ENCODE results near the gene MYOT.
"Not testable (repeated sequence)": the region's sequence is repeated elsewhere in the genome, so short reads cannot be mapped to it uniquely, and the experiment has no call there.

MYOT gene

DNA sequence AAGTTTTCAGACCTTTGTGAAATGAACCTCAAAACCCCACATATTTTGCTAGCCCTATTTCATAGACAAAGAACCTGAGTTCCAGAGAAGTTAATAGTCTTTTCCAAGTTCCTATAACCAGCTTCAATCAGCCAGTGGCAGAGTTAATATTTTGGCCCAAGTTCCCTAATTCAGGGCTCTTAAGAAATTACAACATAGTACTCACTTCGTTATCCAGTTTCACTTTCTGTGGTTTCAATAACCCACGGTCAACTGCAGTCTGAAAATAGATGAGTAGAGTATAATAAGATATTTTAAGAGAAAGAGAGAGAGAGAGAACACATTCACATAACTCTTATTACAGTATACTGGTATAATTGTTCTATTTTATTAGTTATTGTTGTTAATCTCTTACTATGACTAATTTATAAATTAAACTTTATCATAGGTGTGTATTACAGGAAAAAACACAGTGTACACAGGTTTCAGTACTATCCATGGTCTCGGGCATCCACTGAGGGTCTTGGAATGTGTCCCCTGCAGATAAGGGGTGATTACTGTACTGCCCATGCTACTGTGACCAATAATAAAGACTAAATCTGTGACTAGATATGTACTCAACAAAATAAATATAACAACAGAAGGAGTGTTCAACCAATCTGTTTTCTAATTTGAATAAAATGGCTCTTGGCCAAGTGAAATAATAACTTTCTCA, 9.3 kb upstream of the MYOT start:
- TF ChIP-seq CTCF (IDR thresholded peaks at IDR 0.05; ENCODE audit: low read depth, low read length, missing control alignments): no peak
- H3K4me3 ChIP-seq (ENCODE audit: low read depth, low read length): no peak overlapping the region
- DNase-seq (ENCODE audit: low read depth): peak; percentile 8
- in situ Hi-C loops (cut with HindIII; ENCODE audit: low sequenced_read_pairs): no loop called here

DNA sequence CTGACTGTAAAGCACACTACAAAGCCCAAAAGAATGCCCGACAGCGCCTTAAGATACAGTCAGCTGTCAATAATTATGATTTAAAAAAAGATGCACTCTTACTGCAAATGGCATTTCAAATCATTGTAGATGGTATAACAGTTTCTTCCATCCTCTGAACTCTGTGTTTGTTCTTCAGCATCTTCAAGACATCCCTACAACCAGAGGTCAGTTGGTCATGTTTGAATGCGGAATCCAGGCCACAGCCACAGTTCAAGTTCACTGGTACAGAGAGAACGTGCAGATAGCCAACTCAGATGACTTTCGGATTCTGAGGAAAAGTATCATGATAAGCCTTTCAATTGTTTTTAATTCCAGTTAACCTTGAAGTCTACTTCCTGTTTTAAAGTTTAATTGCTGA, 8.7 kb upstream of the MYOT start:
- TF ChIP-seq CTCF (IDR thresholded peaks at IDR 0.05; ENCODE audit: low read depth, low read length, missing control alignments): no peak
- no peak for DNase-seq (ENCODE audit: low read depth)
- H3K4me3 ChIP-seq (ENCODE audit: low read depth, low read length): no peak overlapping the region
- in situ Hi-C loops (cut with HindIII; ENCODE audit: low sequenced_read_pairs): no loop called here

DNA sequence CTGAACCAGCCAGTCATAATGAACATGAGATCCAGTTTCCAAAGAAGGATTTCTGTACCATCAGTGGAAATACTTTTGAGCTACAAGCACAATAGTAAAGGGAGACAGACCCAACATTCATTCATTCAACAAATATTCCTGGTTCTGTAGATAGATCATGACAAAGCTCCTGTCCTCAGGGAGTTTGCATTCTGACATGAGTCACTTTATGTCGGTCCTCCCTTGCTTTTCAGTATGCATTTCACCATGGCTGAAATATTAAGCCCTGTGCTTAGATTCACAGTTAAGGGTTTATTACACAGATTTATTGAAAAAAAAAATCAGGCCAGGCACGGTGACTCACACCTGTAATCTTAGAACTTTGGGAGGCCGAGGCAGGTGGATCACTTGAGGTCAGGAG, 5.4 kb upstream of the MYOT start:
- no peak overlapping the region for H3K4me3 ChIP-seq (ENCODE audit: low read depth, low read length)
- TF ChIP-seq CTCF (IDR thresholded peaks at IDR 0.05; ENCODE audit: low read depth, low read length, missing control alignments): no peak
- in situ Hi-C loops (cut with HindIII; ENCODE audit: low sequenced_read_pairs): no loop called here
- DNase-seq (ENCODE audit: low read depth): no peak

DNA sequence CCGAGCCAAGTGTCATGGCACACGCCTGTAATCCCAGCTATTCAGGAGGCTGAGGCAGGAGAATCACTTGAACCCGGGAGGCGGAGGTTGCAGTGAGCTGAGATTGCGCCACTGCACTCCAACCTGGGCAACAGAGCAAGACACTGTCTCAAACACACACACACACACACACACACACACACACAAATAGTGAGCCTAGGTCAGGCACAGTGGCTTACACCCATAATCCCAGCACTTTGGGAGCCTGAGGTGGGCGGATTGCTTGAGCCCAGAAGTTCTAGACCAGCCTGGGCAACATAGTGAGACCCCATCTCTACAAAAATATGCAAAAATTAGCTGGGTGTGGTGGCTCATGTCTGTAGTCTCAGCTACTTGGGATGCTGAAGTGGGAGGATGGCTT, 4.0 kb upstream of the MYOT start:
- in situ Hi-C loops (cut with HindIII; ENCODE audit: low sequenced_read_pairs); H3K4me3 ChIP-seq (ENCODE audit: low read depth, low read length); DNase-seq (ENCODE audit: low read depth): not testable (repeated sequence)

GRCh38 chr5:137866541-137867388, 895 bp upstream of the MYOT start:
- in situ Hi-C loops (cut with HindIII; ENCODE audit: low sequenced_read_pairs): no loop called here
- no peak for DNase-seq (ENCODE audit: low read depth)
- no peak overlapping the region for H3K4me3 ChIP-seq (ENCODE audit: low read depth, low read length)
- TF ChIP-seq CTCF (IDR thresholded peaks at IDR 0.05; ENCODE audit: low read depth, low read length, missing control alignments): no peak

- in situ Hi-C loops (cut with HindIII; ENCODE audit: low sequenced_read_pairs): no loop called here
- no peak for TF ChIP-seq CTCF (IDR thresholded peaks at IDR 0.05; ENCODE audit: low read depth, low read length, missing control alignments)
Measured at GRCh38 chr5:137870647-137871339, 3.1 kb downstream of the MYOT start.

More at GRCh38 chr5:137870647-137871339, 3.1 kb downstream of the MYOT start:
- no peak for DNase-seq (ENCODE audit: low read depth)
- H3K4me3 ChIP-seq (ENCODE audit: low read depth, low read length): no peak overlapping the region

All from astrocyte of the cerebellum (primary cell).